Neuronal stem cell (in vitro differentiated cells): ENCODE results near the gene ZFP91.

Experiments
- DNase-seq: peaks from one replicate; pipeline ENCODE4 v3.0.0-alpha.2; 2013; ENCODE audit warnings: low spot score
- H2AFZ ChIP-seq: one replicate; pipeline ENCODE4 v1.6.1; 2013; ENCODE audit warnings: mild to moderate bottlenecking, low read length, inconsistent platforms
- H2AK5ac ChIP-seq: 2 replicates; pipeline ENCODE4 v1.6.1; 2013; ENCODE audit warnings: low read depth, mild to moderate bottlenecking, inconsistent platforms, low read length, moderate library complexity, mixed read lengths
- H2BK120ac ChIP-seq: 2 replicates; pipeline ENCODE4 v1.6.1; 2013; ENCODE audit warnings: low read depth, mild to moderate bottlenecking, inconsistent platforms, low read length, moderate library complexity, mixed read lengths
- H2BK12ac ChIP-seq: one replicate; pipeline ENCODE4 v1.6.1; 2013; ENCODE audit warnings: low read length, inconsistent platforms
- H2BK15ac ChIP-seq: 2 replicates; pipeline ENCODE4 v1.6.1; 2013; ENCODE audit warnings: mild to moderate bottlenecking, low read length, inconsistent platforms, mixed read lengths
- H2BK5ac ChIP-seq: one replicate; pipeline ENCODE4 v1.6.1; 2013; ENCODE audit warnings: inconsistent platforms, mild to moderate bottlenecking, low read length, moderate library complexity
- H3K14ac ChIP-seq: one replicate; pipeline ENCODE4 v1.6.1; 2013; ENCODE audit warnings: low read length, inconsistent platforms
- H3K18ac ChIP-seq: 2 replicates; pipeline ENCODE4 v1.6.1; 2013; ENCODE audit warnings: low read length, inconsistent platforms
- H3K23ac ChIP-seq: 2 replicates; pipeline ENCODE4 v1.6.1; 2013; ENCODE audit warnings: low read depth, mild to moderate bottlenecking, mixed read lengths, low read length, inconsistent platforms; ENCODE audit not compliant: poor library complexity
- H3K27ac ChIP-seq: replicated peaks from 3 replicates; pipeline ENCODE4 v1.5.1; 2013; ENCODE audit warnings: low read length, inconsistent platforms
- H3K27me3 ChIP-seq, 3 experiments: 2 replicates each; pipeline ENCODE4 v1.6.1; 2013; ENCODE audit warnings: low read length in 3 of 3, mild to moderate bottlenecking in 2 of 3, inconsistent platforms in 1 of 3, low read depth in 1 of 3, mixed read lengths in 1 of 3, moderate library complexity in 1 of 3; ENCODE audit not compliant: control insufficient read depth in 3 of 3, insufficient read depth in 3 of 3
- H3K36me3 ChIP-seq, 2 donors: replicated peaks in 1 of 2; 2 replicates each; pipeline ENCODE4 v1.6.1; 2013; ENCODE audit warnings: low read length in 2 of 2; ENCODE audit not compliant: control insufficient read depth in 2 of 2, insufficient read depth in 2 of 2
- H3K4ac ChIP-seq: 2 replicates; pipeline ENCODE4 v1.6.1; 2013; ENCODE audit warnings: inconsistent platforms, mild to moderate bottlenecking, low read length, moderate library complexity
- H3K4me1 ChIP-seq, 2 donors: 1 replicate in 1 of 2; 2 replicates in 1 of 2; pipeline ENCODE4 v1.6.1; 2013; ENCODE audit warnings: low read length in 2 of 2, low read depth in 1 of 2; ENCODE audit not compliant: control insufficient read depth in 2 of 2, insufficient read depth in 1 of 2
- H3K4me2 ChIP-seq: one replicate; pipeline ENCODE4 v1.6.1; 2013; ENCODE audit warnings: mild to moderate bottlenecking, low read length, inconsistent platforms; ENCODE audit not compliant: insufficient read depth, poor library complexity, severe bottlenecking
- H3K4me3 ChIP-seq, 2 donors: 2 replicates each; pipeline ENCODE4 v1.5.1; 2013; ENCODE audit warnings: low read length in 2 of 2, mild to moderate bottlenecking in 2 of 2, inconsistent platforms in 1 of 2, moderate library complexity in 1 of 2
- H3K79me1 ChIP-seq: one replicate; pipeline ENCODE4 v1.6.1; 2013; ENCODE audit warnings: low read depth, mild to moderate bottlenecking, inconsistent platforms, low read length, moderate library complexity
- H3K9ac ChIP-seq: one replicate; pipeline ENCODE4 v1.6.1; 2013; ENCODE audit warnings: mild to moderate bottlenecking, low read depth, low read length, inconsistent platforms; ENCODE audit not compliant: poor library complexity
- H3K9me3 ChIP-seq, 2 donors: replicated peaks in 1 of 2; 2 replicates each; pipeline versions ENCODE3 to v1.6.1; 2013; ENCODE audit warnings: low read length in 2 of 2, mild to moderate bottlenecking in 2 of 2, inconsistent platforms in 1 of 2, low read depth in 1 of 2, mixed read lengths in 1 of 2, moderate library complexity in 1 of 2; ENCODE audit not compliant: control insufficient read depth in 2 of 2, insufficient read depth in 1 of 2
- H4K8ac ChIP-seq: one replicate; pipeline ENCODE4 v1.6.1; 2013; ENCODE audit warnings: low read depth, mild to moderate bottlenecking, inconsistent platforms, low read length, moderate library complexity
- H4K91ac ChIP-seq: one replicate; pipeline ENCODE4 v1.6.1; 2013; ENCODE audit warnings: low read length, low read depth, mild to moderate bottlenecking, inconsistent platforms; ENCODE audit not compliant: poor library complexity
- WGBS, 2 donors: extraction: QIAGEN DNeasy Blood & Tissue Kit; methylation state at CpG; one replicate each; pipeline ENCODE4 v1.1.7; 2013; ENCODE audit warnings: missing lambda C conversion rate in 2 of 2, mixed read lengths in 1 of 2; ENCODE audit not compliant: insufficient read length in 2 of 2, insufficient replicate concordance in 1 of 2; ENCODE audit errors: extremely low coverage in 2 of 2; 5-methylcytosine and 5-hydroxymethylcytosine counted together

Gene ZFP91

GRCh38 chr11:58659404-58659803, 80.5 kb downstream of the ZFP91 start:
- Histone ChIP-seq H3K27ac (no peak overlapping the region), H3K4me2 (no peak overlapping the region), H2BK15ac (no peak overlapping the region), H4K91ac (no peak overlapping the region), H3K9me3 (no peaks in the 10 kb centered on the region), H3K4ac (no peak overlapping the region), H3K79me1 (no peaks in the 10 kb centered on the region), H2BK120ac (no peak overlapping the region), H3K36me3 (no peaks in the 10 kb centered on the region), H2BK5ac (no peak overlapping the region), H3K14ac (no peak overlapping the region), H3K27me3 (no peaks in the 10 kb centered on the region), H4K8ac (no peak overlapping the region), H2AFZ (no peak overlapping the region), H3K9ac (no peak overlapping the region), H2BK12ac (no peak overlapping the region), H3K23ac (no peak overlapping the region), H3K18ac (no peak overlapping the region), H2AK5ac (no peak overlapping the region), H3K4me3 (no peak overlapping the region), H3K4me1 (no peaks in the 10 kb centered on the region)
- no CpG with 5 or more reads among the region's 2 CpGs for WGBS, 2 donors
- no peak for DNase-seq

- H3K4me3 ChIP-seq = no peak overlapping the region
- H4K91ac ChIP-seq = no peak overlapping the region
- no peaks in the 10 kb centered on the region for H3K9me3 ChIP-seq
- H2BK15ac ChIP-seq = no peak overlapping the region
- H3K18ac ChIP-seq = no peak overlapping the region
- H3K79me1 ChIP-seq = no peaks in the 10 kb centered on the region
- H3K27ac ChIP-seq = no peak overlapping the region
- no peak overlapping the region for H2BK120ac ChIP-seq
- WGBS, 2 donors = no CpG with 5 or more reads among the region's 5 CpGs
- no peak overlapping the region for H3K9ac ChIP-seq
- no peak overlapping the region for H3K4me2 ChIP-seq
- no peaks in the 10 kb centered on the region for H3K4me1 ChIP-seq
- DNase-seq = no peak
- no peaks in the 10 kb centered on the region for H3K27me3 ChIP-seq
- no peak overlapping the region for H2BK12ac ChIP-seq
- H3K23ac ChIP-seq = no peak overlapping the region
- H2BK5ac ChIP-seq = no peak overlapping the region
- no peak overlapping the region for H3K4ac ChIP-seq
- no peak overlapping the region for H2AK5ac ChIP-seq
- no peak overlapping the region for H4K8ac ChIP-seq
- no peak overlapping the region for H3K14ac ChIP-seq
- no peaks in the 10 kb centered on the region for H3K36me3 ChIP-seq
- no peak overlapping the region for H2AFZ ChIP-seq
Measured at GRCh38 chr11:58659910-58660570, 81.2 kb downstream of the ZFP91 start.
